ENCODE results near the gene LAMA2.

LAMA2 gene

GRCh38 chr6:129432738-129433137, 549.8 kb downstream of the LAMA2 start:
- DNase-seq (ENCODE audit: insufficient read length, low spot score): no peak
- TF ChIP-seq CTCF (IDR thresholded peaks at IDR 0.05; ENCODE audit: insufficient read depth, missing control alignments): no peak
- FAIRE-seq: no peak

- no peak for DNase-seq (ENCODE audit: insufficient read length, low spot score)
- FAIRE-seq: no peak
- no peak for TF ChIP-seq CTCF (IDR thresholded peaks at IDR 0.05; ENCODE audit: insufficient read depth, missing control alignments)
Measured at GRCh38 chr6:129434091-129434490, 551.2 kb downstream of the LAMA2 start.

GRCh38 chr6:129440691-129441090, 557.8 kb downstream of the LAMA2 start:
- peak; percentile 73 for FAIRE-seq

GRCh38 chr6:129444683-129445082, 561.7 kb downstream of the LAMA2 start:
- DNase-seq (ENCODE audit: insufficient read length, low spot score): no peak
- TF ChIP-seq CTCF (IDR thresholded peaks at IDR 0.05; ENCODE audit: insufficient read depth, missing control alignments): no peak
- no peak for FAIRE-seq

More at GRCh38 chr6:129440691-129441090, 557.8 kb downstream of the LAMA2 start:
- DNase-seq (ENCODE audit: insufficient read length, low spot score): no peak
- no peak for TF ChIP-seq CTCF (IDR thresholded peaks at IDR 0.05; ENCODE audit: insufficient read depth, missing control alignments)

GRCh38 chr6:129446272-129447197, 563.6 kb downstream of the LAMA2 start:
- FAIRE-seq (peak; percentile 82), DNase-seq (ENCODE audit: insufficient read length, low spot score) (no peak)
- no peak for TF ChIP-seq CTCF (IDR thresholded peaks at IDR 0.05; ENCODE audit: insufficient read depth, missing control alignments)

GRCh38 chr6:129447198-129447565, 564.2 kb downstream of the LAMA2 start:
- no peak for DNase-seq (ENCODE audit: insufficient read length, low spot score)

More at GRCh38 chr6:129447198-129447565, 564.2 kb downstream of the LAMA2 start:
- FAIRE-seq: no peak
- TF ChIP-seq CTCF (IDR thresholded peaks at IDR 0.05; ENCODE audit: insufficient read depth, missing control alignments): no peak
